HG02610 (cell line): ENCODE results near the gene PKIB.

ENCODE experiments used
- ATAC-seq: cut with Tn5 transposase; IDR thresholded peaks from one replicate; pipeline ENCODE4 v1.9.1; 2021; ENCODE audit warnings: mild to moderate bottlenecking, moderate library complexity; ENCODE audit not compliant: unreplicated experiment

Gene PKIB

DNA sequence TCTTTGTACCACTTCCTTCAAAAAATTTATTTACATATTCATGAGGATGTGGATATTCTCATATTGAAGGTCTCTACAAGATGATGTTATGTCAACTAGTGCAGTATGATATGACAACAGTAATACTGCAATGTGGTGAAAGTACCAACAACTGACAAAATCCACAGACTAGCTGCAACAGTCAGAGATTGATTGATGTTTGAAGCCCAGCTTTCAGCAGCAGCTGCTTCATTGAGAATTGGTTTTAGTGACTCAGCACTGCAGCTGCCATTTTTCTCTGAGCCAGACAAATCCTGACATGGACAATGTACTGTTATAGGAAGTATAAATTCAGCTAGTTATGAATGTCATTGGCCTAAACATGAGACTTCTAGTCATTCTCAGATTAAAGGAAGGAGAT is 53.8 kb downstream of the PKIB start:
- ATAC-seq: no peak

DNA sequence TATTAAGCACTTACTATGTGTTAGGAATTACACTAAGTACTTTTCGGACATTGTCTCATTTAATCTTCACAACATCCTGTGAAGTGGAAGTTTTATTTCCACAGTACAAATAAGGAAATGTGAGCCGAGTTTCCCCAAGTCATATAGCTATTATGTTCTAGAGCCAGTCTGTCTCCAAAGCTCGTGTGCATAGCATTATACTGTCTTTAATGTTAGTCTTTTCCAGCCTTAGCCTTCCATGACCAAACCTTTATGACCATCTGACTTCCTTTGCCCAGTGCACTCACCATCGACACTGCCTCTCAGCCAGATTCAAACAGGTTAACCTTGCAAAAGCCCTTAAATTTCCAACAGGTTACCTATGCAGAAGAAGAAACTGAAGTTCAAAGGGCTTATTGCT is 55.7 kb downstream of the PKIB start:
- ATAC-seq: no peak

DNA sequence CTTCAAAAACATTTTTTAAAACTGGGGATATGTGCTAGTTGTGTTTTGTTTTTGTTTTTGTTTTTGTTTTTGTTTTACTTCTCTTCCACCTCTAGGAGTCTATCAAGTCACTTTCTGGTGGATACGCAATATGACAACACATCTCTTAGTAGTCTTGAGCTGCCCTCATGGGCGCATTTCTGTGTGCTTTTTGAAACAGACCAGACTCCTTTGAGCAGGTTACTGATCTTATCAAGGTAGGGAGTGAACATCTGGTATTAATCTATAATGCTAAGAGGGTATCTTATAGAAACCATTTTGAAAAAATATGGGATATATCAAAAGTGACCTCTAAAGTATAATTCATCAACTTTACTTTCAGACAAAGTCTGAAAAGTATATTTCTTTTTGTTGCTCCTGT is 56.2 kb downstream of the PKIB start:
- ATAC-seq: no peak

DNA sequence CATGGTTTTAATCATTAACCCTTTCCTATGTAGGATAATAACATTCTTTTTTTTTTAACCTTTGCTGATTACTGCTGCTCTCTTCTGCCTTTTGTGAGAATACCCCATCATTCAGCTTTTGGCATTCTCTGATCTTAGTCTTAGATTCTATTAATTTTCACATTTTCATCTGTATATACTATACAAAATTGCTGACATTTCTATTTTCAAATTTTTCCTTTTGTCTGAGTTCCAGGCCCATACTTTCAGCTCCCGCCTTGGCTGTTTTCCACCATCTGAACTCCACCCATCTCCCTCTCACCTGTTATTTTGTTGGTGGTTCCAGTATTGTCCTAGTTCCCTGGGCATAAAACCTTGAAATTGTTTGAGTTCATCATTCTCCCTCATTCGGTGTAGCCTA is 59.2 kb downstream of the PKIB start:
- ATAC-seq: no peak

DNA sequence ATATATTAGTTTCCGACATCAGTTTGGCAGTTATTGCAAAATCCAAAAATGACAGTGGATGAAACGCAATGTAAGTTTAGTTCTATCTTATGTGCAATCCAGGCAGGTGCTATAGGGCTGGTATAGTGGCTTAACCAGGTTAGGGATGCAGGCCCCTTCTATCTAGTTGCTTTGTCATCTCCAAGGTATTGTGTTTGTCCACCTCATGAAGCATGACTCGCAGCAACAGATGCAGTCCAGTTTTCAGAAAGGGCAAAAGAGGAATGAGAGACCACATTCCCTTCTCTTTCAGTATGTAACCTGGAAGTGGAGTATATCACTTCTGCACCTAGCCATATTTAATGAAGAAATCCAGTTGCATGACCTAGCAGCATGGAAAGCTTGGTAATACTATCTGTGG is 59.7 kb downstream of the PKIB start:
- no peak for ATAC-seq

DNA sequence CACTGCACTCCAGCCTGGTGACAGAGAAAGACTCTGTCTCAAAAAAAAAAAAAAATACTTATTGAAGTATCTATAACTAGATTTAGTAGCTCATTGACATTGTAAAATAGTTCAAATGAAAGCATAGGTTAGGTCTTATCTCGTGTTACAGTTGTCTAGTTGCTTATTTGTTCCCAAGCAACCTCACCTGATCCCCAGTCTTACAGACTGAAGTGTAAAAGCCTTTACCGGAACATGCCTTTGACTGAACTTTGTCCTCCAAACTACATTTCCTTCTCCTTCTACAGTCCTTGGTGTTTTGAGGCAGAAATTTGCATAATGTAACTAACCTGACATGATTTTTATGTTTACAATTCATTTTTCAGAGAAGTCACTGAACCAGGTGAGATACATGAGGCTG is 61.0 kb downstream of the PKIB start:
- ATAC-seq: no peak

DNA sequence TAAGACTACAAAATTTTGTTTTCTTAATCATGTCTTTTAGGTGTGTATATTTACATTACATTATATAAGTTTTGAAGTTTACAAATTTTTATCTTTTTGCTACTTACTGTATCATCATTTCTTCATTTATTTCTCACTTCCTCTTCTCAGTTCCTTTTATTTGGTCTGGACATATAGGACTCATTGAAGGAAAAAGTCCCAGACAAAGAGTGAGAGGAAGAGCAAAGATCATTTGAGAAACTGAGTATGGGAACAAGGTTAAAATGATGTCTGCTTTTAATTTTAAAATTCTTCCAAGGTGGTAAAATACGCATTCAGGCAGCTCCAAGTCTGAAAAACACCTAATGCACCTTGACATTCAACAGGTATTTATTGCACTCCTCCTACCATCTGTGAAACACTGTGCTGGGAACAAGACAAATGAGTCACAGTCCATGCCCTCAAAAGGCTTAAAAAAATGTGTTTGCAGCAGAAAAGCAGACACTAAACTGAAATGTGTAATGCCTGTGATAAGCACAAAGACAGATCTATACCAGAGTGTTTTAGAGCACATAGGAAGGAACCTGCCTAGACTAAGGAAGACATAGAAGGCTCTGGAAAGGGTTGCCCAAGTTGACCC is 63.2 kb downstream of the PKIB start:
- ATAC-seq: no peak

DNA sequence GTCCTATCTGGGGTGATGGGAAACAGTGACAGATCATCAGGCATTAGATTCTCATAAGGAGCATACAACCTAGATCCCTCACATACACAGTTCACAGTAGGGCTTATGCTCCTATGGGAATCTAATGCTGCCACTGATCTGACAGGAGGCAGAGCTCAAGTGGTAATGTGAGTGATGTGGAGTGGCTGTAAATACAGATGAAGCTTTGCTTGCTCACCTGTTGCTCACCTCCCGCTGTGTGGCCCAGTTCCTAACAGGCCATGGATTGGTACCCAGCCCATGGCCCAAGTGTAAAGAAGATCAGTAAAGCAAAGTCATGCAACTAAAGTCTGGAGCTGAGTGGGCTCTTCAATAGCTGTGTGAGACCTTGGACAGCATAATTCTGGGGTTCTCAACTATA is 65.9 kb downstream of the PKIB start:
- ATAC-seq: no peak

DNA sequence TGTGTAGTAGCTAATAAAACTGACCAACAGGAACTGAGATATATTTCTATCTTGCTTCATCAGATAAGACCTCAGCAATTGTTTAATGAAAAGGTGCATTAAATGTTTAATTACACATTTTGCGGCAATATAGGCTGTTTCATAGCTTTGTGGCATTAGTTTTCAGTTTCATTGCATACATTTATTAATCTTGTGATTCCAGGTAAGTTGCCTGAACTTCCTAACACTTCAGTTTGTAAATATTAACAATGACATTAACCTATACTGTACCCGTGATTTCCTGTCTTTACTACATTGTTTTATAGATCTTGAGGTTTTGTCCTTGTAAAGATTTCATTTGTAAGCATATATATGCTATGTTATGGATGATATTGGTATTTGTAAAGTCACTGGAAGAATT is 66.5 kb downstream of the PKIB start:
- ATAC-seq: no peak

DNA sequence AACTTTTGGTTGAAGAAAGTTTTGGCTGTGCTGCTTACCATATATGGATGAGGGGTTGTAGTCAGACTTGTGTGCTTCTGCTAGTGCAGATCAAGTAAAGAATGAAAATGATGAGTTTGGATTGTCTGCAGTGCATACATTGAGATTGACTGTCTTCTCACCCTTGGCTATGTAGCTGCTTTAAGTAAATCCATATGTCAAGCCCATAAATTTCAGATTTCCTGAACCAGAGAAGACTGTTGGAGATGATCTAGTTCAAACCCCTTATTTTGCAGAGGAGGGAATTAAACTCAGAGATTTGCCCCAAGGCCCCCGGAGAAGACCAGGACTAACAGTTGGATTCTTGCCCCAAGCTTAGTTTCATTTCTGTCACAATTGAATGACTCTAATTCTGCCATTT is 67.2 kb downstream of the PKIB start:
- no peak for ATAC-seq

DNA sequence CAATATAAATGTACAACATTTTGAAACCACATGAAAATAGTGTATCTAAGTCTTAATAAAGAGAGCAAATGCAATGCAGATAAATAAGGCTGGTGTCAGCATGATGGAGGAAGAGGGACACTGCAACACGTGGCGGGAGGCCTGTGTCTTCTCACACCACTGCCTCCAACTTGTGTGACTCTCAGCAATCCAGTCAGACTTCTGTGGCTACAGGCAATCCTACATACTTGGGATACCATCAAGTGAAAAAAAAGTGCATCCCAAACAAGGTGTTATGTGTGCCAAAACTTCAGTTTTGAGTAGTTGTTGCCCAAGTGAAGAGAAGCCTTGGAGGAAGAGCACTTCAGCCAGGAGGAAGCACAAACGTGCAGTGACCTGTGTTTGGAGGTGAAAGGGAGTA is 68.6 kb downstream of the PKIB start:
- no peak for ATAC-seq

DNA sequence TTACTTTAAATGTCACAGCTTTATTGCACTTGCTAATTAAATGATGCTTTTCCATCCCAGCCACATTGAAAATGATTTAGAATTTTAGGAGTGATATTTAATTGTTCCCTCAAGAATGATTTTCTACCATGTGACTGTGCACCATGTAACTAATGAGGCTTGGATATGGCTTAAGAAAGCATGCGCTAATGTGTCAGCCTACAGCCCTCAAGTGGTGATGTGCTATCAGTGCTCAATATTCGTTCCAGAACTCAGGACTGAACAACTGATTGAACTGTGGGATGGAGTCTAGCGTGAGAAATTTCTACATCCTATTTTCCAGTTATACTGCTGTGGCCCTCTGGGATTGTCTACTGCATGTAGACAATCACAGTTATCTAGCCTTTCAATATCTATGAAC is 71.5 kb downstream of the PKIB start:
- no peak for ATAC-seq

DNA sequence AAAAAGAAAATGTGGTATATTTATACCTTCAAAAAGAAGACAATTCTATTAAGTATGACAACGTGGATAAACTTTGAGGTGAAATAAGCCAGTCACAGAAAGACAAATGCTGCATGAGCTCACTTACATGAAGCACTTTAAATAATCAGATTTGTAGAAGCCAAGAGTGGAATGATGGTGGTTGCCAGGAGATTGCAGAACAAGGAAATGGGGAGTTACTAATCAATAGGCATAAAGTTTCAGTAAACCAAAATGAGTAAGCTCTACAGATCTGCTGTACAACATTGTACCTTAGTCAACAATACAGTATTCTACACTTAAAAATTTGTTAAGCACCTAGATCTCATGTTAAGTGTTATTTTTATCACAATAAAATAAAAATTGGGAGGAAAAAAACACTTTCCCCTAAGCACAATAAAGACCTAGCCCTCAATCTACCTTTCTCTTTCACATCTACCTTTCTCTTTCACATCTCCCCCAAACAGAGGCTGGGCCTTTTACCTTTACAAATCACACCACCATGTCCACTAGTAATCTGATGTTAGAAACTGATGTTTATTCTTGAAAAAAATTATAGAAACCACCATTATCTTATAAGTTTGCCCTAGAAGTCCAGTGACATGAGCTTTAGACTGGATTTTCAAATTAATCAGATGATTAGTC is 73.9 kb downstream of the PKIB start:
- no peak for ATAC-seq

DNA sequence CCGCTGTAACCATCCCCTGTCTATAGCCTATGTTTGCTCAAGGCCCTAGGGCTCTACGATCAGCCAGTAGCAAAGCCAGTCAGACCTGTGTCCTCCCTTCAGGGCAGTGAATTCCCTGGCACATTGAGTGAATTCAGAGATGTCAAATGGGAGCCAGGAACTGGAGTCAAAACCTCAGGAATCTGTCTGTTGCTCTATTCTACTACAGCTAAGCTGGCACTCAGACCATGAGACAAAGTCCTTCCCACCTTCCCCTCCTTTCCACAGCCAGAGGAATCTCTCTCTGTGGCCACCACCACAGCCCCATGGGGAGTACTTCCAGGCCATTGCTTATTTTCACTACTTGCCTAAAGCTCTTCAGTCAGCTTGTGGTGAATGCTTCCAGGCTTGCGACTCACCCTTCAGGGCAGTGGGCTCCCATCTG is 82.0 kb downstream of the PKIB start:
- no peak for ATAC-seq

DNA sequence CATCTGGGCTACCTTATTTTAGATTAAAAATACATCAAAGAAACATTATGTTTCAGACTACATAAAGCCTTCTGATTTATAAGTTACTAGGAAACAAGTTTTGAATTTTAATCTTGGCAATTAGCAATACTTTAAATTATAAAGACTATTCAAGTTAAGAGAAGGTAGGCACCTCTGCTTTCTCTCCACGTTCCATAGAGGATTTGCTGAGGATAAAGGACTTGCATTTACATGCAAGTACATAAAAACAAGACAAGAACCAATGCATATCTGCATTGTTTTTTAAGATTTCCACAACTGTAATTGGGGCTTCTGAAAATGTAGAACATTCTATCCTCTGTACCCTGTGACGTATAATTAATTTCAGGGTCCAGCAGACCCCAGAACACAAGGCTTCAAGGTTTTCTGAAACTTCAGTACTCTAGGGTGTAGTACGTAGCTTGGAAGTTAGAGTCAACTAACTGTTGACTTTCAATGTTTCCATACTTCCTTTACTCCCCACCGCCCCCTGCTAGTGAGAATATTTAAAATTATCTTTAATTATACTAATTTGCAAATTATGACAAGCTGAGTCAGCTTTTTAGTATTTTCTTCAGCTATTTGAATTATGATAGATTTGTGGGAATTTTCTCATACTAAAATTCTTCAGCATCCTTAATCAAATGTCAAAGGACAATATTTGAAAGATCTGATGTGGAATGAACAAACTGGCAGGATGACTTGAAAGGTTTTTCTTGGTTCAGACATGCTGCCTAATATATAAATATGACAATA is 82.8 kb downstream of the PKIB start:
- no peak for ATAC-seq

DNA sequence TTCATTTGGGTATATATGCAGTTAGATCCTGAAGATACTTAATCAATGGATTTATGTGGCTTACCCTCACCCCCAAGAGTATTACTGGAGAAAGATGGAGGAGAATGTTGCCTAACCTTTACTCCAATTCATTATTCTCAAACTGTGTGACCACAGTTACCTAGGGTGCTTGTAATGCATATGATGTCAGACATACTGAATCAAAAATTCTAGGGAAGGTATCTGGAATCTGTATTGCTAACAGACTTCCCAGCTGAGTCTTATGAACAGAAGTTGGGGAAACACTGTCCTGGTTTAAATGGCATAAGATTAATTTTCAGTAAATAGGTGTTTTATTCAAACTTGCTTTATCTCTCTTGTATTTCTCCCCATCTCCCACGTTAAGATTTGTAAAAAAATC is 83.9 kb downstream of the PKIB start:
- no peak for ATAC-seq

DNA sequence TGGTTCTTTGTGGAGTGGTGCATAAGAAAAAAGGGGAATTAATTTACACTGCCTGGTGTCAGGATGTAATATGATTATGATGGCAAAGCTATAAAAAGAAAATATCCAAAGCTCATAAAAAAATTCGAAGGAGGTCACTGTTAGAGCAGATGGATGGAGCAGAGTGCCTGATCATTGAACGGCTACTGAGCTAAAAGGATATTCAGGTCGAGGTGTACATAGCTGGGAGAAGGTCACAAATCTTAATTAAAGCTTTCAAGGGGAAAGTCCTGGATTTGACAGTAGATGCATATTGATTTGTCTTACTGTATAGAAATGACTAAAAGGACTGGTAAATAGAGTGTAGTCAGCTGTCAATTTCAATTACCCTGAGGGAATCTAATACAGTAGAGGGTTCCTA is 84.4 kb downstream of the PKIB start:
- no peak for ATAC-seq

DNA sequence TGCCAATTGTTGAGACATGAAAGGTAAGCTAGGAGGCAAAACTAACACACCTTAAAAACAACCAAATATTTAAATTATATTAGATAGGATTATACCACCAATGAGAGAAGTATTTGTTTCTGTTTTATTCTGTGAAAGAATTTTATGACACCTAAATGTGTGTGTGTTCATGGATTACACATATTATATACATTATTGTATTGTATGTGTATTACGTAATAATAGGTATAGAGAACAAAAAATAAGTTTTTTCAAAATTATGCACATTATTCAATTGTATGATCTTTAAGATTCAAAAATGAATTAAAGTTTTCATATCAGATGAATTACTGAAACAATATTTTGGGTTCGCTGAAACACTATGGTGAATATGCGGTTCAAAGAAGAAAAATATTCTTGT is 85.0 kb downstream of the PKIB start:
- ATAC-seq: no peak

DNA sequence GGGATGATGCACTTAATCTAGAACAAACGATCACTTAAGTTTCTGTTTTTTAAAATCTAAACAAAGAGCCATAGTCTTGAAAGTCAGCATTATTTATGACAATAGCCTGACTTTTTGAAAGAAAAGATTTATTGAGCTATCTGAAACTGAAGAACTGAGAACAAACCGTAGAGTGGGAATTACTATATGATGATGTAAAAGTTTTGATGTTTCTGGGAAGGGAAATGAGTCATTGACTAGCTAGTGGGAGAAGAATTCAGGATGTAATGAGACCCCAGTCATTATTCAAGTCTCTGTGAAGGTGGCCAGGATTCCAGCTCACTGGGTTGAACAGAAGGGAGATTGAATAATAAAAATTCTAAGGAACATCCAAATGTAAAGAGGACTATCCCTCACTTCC is 85.9 kb downstream of the PKIB start:
- ATAC-seq: no peak

DNA sequence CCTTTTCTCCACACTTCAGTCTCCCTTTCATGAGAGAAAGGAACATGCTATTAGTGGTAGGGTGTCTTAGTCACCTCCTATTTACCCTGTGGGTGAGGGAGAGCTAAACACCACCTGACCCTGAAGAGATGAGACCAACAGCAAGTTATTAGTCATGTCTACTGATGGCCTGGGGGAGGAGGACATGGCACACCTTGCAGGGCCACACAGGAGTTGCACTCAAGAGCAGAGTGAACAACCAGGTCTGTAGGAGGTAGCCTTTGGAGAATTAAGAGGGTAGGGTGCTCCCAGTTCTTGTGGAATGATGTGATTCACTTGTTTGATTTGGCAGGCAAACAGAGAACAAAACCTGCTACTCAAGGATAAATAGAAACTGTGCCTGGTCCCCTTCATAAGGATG is 86.6 kb downstream of the PKIB start:
- ATAC-seq: no peak

DNA sequence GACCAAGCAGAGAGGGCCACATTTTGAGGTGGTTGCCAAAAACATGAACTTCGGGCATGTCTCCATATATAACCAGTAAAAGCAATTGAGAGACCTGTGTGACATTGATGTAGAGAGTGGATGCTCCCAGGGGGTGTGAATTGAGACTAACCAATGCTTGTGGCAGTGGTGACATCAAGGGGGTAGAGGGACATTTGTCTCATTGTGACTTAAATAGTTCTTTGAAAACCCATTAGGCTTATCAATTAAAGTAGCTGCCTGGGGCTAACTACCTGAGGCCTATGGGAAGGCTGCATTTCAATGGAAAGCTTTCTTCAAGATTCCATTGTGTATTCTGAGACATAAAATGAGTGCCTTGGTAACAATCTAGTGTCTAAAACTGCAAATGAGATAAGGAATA is 87.3 kb downstream of the PKIB start:
- no peak for ATAC-seq

DNA sequence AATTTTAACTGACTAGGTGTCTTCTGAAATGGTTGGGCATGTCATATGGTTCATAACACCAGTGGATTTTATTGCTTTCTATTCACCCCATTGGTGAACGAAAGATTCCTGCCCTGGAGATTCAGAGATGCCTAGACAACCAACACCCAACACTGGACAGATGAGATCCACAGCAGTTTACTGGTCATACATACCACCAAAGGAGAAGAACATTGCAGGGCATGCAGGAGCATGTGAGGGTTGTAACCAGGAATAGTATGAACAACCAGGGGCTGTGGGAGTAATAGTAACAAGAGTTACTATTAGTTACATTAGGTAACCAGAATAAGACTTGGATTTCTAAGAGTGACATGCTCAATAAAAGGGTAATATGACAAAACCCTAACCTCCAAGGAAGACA is 91.5 kb downstream of the PKIB start:
- no peak for ATAC-seq
